HepG2 (cell line): Measurements from ENCODE around the gene TMBIM1. TPM values are rescaled to one million over a fixed set of nuclear protein-coding genes. Genes with fewer than 3 reads are reported as not detected.

Experiments
- BCL6 ChIP-seq: IDR thresholded peaks from 2 replicates; pipeline ENCODE4 v1.6.1; 2016; ENCODE audit warnings: missing genetic modification reagents, missing compliant biosample characterization
- BHLHE40 ChIP-seq: IDR thresholded peaks from 2 replicates; pipeline ENCODE4 v1.6.1; 2011; ENCODE audit warnings: low read length, improper control_type of control experiment
- CENPT ChIP-seq: sonication (generic); formaldehyde crosslinking; IDR thresholded peaks from 2 replicates; pipeline ENCODE4 v1.8.0; 2022; ENCODE audit warnings: low read depth, mild to moderate bottlenecking, moderate library complexity, missing genetic modification reagents
- DMTF1 ChIP-seq: sonication (generic); formaldehyde crosslinking; IDR thresholded peaks from 2 replicates; pipeline ENCODE4 v1.4.0; 2020; ENCODE audit warnings: mild to moderate bottlenecking, missing genetic modification reagents
- ETS1 ChIP-seq: sonication (generic); formaldehyde crosslinking; IDR thresholded peaks from 2 replicates; pipeline ENCODE4 v1.4.0; 2020; ENCODE audit warnings: missing genetic modification reagents
- GMEB1 ChIP-seq: sonication (generic); formaldehyde crosslinking; IDR thresholded peaks from 2 replicates; pipeline ENCODE4 v1.5.1; 2020; ENCODE audit warnings: missing genetic modification reagents, mild to moderate bottlenecking, borderline replicate concordance
- GRHL1 ChIP-seq: sonication (generic); formaldehyde crosslinking; conservative IDR thresholded peaks from 2 replicates; pipeline ENCODE4 v1.8.0; 2022; ENCODE audit warnings: missing genetic modification reagents
- HOXD1 ChIP-seq: sonication (generic); formaldehyde crosslinking; IDR thresholded peaks from 2 replicates; pipeline ENCODE4 v1.5.0; 2020; ENCODE audit warnings: missing genetic modification reagents
- KLF12 ChIP-seq: sonication (generic); formaldehyde crosslinking; IDR thresholded peaks from 2 replicates; pipeline ENCODE4 v1.4.0; 2020; ENCODE audit warnings: missing genetic modification reagents, borderline replicate concordance
- KLF16 ChIP-seq, 2 experiments: sonication (generic) in 1 of 2; formaldehyde crosslinking in 1 of 2; IDR thresholded peaks; 2 replicates each; pipeline versions ENCODE4 v1.6.1 to v1.8.0; 2016 to 2023; ENCODE audit warnings: missing genetic modification reagents in 2 of 2, missing compliant biosample characterization in 1 of 2
- MEF2D ChIP-seq: sonication (generic); formaldehyde crosslinking; IDR thresholded peaks from 2 replicates; pipeline ENCODE4 v1.5.1; 2020; ENCODE audit warnings: mild to moderate bottlenecking, missing genetic modification reagents
- MYC ChIP-seq: sonication (generic); formaldehyde crosslinking; IDR thresholded peaks from 2 replicates; pipeline ENCODE4 v1.9.0; 2021; ENCODE audit warnings: missing genetic modification reagents, borderline replicate concordance
- PAF1 ChIP-seq: IDR thresholded peaks from 2 replicates; pipeline ENCODE4 v1.6.1; 2016; ENCODE audit warnings: missing genetic modification reagents, missing compliant biosample characterization
- PHB2 ChIP-seq: fragments of 450-650 bp; IDR thresholded peaks from 2 replicates; pipeline ENCODE4 v1.6.1; 2018; ENCODE audit not compliant: partially characterized antibody
- RAD21 ChIP-seq: fragments of 450-650 bp; formaldehyde crosslinking; IDR thresholded peaks from 2 replicates; pipeline ENCODE4 v1.5.0; 2020; ENCODE audit warnings: mild to moderate bottlenecking
- RBM39 ChIP-seq: fragments of 200-400 bp; formaldehyde crosslinking; IDR thresholded peaks from one replicate; pipeline ENCODE4 v1.6.1; 2018; ENCODE audit warnings: antibody characterized with exemption, mild to moderate bottlenecking, low read depth, low read length; ENCODE audit not compliant: poor library complexity, severe bottlenecking
- SMARCC2 ChIP-seq: fragments of 450-650 bp; IDR thresholded peaks from 2 replicates; pipeline ENCODE4 v1.6.1; 2017; ENCODE audit warnings: antibody characterized with exemption, mild to moderate bottlenecking
- SRY ChIP-seq: sonication (generic); formaldehyde crosslinking; IDR thresholded peaks from 2 replicates; pipeline ENCODE4 v1.8.0; 2022; ENCODE audit warnings: mild to moderate bottlenecking, missing genetic modification reagents
- TBX2 ChIP-seq: sonication (generic); formaldehyde crosslinking; IDR thresholded peaks from 2 replicates; pipeline ENCODE4 v1.5.0; 2020; ENCODE audit warnings: missing genetic modification reagents, mild to moderate bottlenecking, borderline replicate concordance
- XBP1 ChIP-seq: sonication (generic); formaldehyde crosslinking; IDR thresholded peaks from 2 replicates; pipeline ENCODE4 v1.5.0; 2020; ENCODE audit warnings: missing genetic modification reagents
- ZNF138 ChIP-seq: sonication (generic); formaldehyde crosslinking; IDR thresholded peaks from 2 replicates; pipeline ENCODE4 v1.5.0; 2020; ENCODE audit warnings: mild to moderate bottlenecking, low read depth, missing genetic modification reagents
- ZNF296 ChIP-seq: sonication (generic); formaldehyde crosslinking; conservative IDR thresholded peaks from 2 replicates; pipeline ENCODE4 v1.5.0; 2020; ENCODE audit warnings: mild to moderate bottlenecking, missing genetic modification reagents
- ZNF570 ChIP-seq: sonication (generic); formaldehyde crosslinking; IDR thresholded peaks from 2 replicates; pipeline ENCODE4 v1.4.0; 2020; ENCODE audit warnings: mild to moderate bottlenecking, missing genetic modification reagents, borderline replicate concordance
- ZNF619 ChIP-seq: sonication (generic); formaldehyde crosslinking; IDR thresholded peaks from 2 replicates; pipeline ENCODE4 v1.4.0; 2020; ENCODE audit warnings: mild to moderate bottlenecking, missing genetic modification reagents
- ZNF83 ChIP-seq: sonication (generic); formaldehyde crosslinking; IDR thresholded peaks from 2 replicates; pipeline ENCODE4 v1.4.0; 2020; ENCODE audit warnings: missing genetic modification reagents, mild to moderate bottlenecking, borderline replicate concordance
- polyA plus RNA-seq, 8 experiments: library from polyadenylated mRNA; depleted of rRNA in 3 of 8; stranded (reverse) in 7 of 8; unstranded in 1 of 8; fragments of >200 nt; fragmentation: Illumina TruSeq in 4 of 8; extraction: Trizol in 4 of 8; gene quantifications; 2 replicates each; pipeline versions ENCODE4 v1.2.1 to v1.2.3, GENCODE V29; 2011 to 2016; ENCODE audit warnings: low read depth in 4 of 8, missing spikeins in 1 of 8, mixed read lengths in 1 of 8; ENCODE audit not compliant: insufficient read depth in 1 of 8
- total RNA-seq, 5 experiments: library from RNA; depleted of rRNA; stranded (reverse); fragments of >200 nt; fragmentation: Illumina TruSeq; extraction: Trizol; gene quantifications; 2 replicates each; pipeline ENCODE4 v1.2.3, GENCODE V29; 2016; ENCODE audit warnings: low read depth in 1 of 5

TMBIM1 gene
- total and polyA plus RNA-seq, 2 of the 13 experiments (the other 11 are each of a cell fraction or from before 2014, with no cell fraction given) = 127 to 139 TPM

- TF ChIP-seq ETS1 (CRISPR knock-in tag) (no peak), SRY (CRISPR knock-in tag) (no peak), GMEB1 (peak; percentile 53; the same call in 1 of the 2 replicates), KLF12 (CRISPR knock-in tag) (no peak), DMTF1 (CRISPR knock-in tag) (no peak), RBM39 (no peak), MYC (no peak; the same call in 1 of the 2 replicates), CENPT (CRISPR knock-in tag) (no peak), MEF2D (CRISPR knock-in tag) (no peak), ZNF138 (CRISPR knock-in tag) (no peak), SMARCC2 (no peak), ZNF570 (CRISPR knock-in tag) (no peak), PHB2 (no peak), KLF16 (CRISPR knock-in tag; IDR thresholded peaks at IDR 0.05) (peak in 1 of 2 experiments; percentile 83; a peak in 2 of 4 replicates), ZNF83 (CRISPR knock-in tag) (no peak), HOXD1 (CRISPR knock-in tag) (no peak), PAF1 (CRISPR knock-in tag) (no peak), XBP1 (no peak), RAD21 (CRISPR knock-in tag) (peak; percentile 99), BCL6 (CRISPR knock-in tag) (peak; percentile 74), ZNF296 (CRISPR knock-in tag) (no peak), ZNF619 (peak; percentile 87), GRHL1 (CRISPR knock-in tag) (no peak), BHLHE40 (no peak), TBX2 (CRISPR knock-in tag) (peak; percentile 69; the same call in 1 of the 2 replicates)
Observed at GRCh38 chr2:218301176-218301819, 9.0 kb upstream of the TMBIM1 start (continued).
